ENCODE measurements around the gene CSK. TPM values are rescaled to one million over a fixed set of nuclear protein-coding genes. Genes with fewer than 3 reads are reported as not detected.
A peak's percentile ranks its signal among the peaks of the same experiment; 100 is the strongest.

Gene CSK
- total RNA-seq, 1 donor, result 33.2 TPM

GRCh38 chr15:74822233-74822632 is 40.4 kb downstream of the CSK start:
- H3K4me3 ChIP-seq (ENCODE audit: low read depth, low read length), result no peak overlapping the region
- no peak for TF ChIP-seq CTCF (IDR thresholded peaks at IDR 0.05; ENCODE audit: insufficient read depth, low read depth, low read length)
- no peak for DNase-seq (ENCODE audit: low read depth)

GRCh38 chr15:74823324-74823723 is 41.4 kb downstream of the CSK start:
- H3K4me3 ChIP-seq (ENCODE audit: low read depth, low read length), result no peak overlapping the region
- TF ChIP-seq CTCF (IDR thresholded peaks at IDR 0.05; ENCODE audit: insufficient read depth, low read depth, low read length), result no peak
- no peak for DNase-seq (ENCODE audit: low read depth)

GRCh38 chr15:74824976-74825375 is 43.1 kb downstream of the CSK start:
- DNase-seq (ENCODE audit: low read depth), result no peak
- no peak overlapping the region for H3K4me3 ChIP-seq (ENCODE audit: low read depth, low read length)
- no peak for TF ChIP-seq CTCF (IDR thresholded peaks at IDR 0.05; ENCODE audit: insufficient read depth, low read depth, low read length)

- no peak for TF ChIP-seq CTCF (IDR thresholded peaks at IDR 0.05; ENCODE audit: insufficient read depth, low read depth, low read length)
- H3K4me3 ChIP-seq (ENCODE audit: low read depth, low read length), result no peak overlapping the region
- no peak for DNase-seq (ENCODE audit: low read depth)
Measured at GRCh38 chr15:74825866-74826265, 44.0 kb downstream of the CSK start.

- H3K4me3 ChIP-seq (ENCODE audit: low read depth, low read length), result no peak within 1 kb of the TSS
- TF ChIP-seq CTCF (IDR thresholded peaks at IDR 0.05; ENCODE audit: insufficient read depth, low read depth, low read length), result no peak
- peak; percentile 19 for DNase-seq (ENCODE audit: low read depth)
Measured at GRCh38 chr15:74826364-74826819, 44.5 kb downstream of the CSK start, which contains the start of gene CPLX3. TSS of gene CPLX3 (plus strand) at chr15:74826627. CDS start at chr15:74826704, 77 bp downstream.

GRCh38 chr15:74826921-74827320 is 45.0 kb downstream of the CSK start:
- no peak overlapping the region for H3K4me3 ChIP-seq (ENCODE audit: low read depth, low read length)
- DNase-seq (ENCODE audit: low read depth), result no peak
- no peak for TF ChIP-seq CTCF (IDR thresholded peaks at IDR 0.05; ENCODE audit: insufficient read depth, low read depth, low read length)

GRCh38 chr15:74827614-74828013 is 45.7 kb downstream of the CSK start:
- H3K4me3 ChIP-seq (ENCODE audit: low read depth, low read length), result no peak overlapping the region
- no peak for TF ChIP-seq CTCF (IDR thresholded peaks at IDR 0.05; ENCODE audit: insufficient read depth, low read depth, low read length)
- DNase-seq (ENCODE audit: low read depth), result no peak
